Nephron progenitor cell (in vitro differentiated cells): ENCODE data around the gene KRI1.

Experiments
- DNase-seq: peaks from one replicate; pipeline ENCODE4 v3.0.0; 2021
- H3K27ac Mint-ChIP-seq: 2 replicates; pipeline ENCODE4 v1.8.0; 2021; ENCODE audit warnings: mild to moderate bottlenecking, moderate library complexity, mixed read lengths
- H3K27me3 Mint-ChIP-seq: 2 replicates; pipeline ENCODE4 v1.8.0; 2021; ENCODE audit warnings: mild to moderate bottlenecking, low read depth, mixed read lengths; ENCODE audit not compliant: poor library complexity
- H3K36me3 Mint-ChIP-seq: 2 replicates; pipeline ENCODE4 v1.8.0; 2021; ENCODE audit warnings: low read depth, mixed read lengths
- H3K4me1 Mint-ChIP-seq: 2 replicates; pipeline ENCODE4 v1.8.0; 2021; ENCODE audit warnings: mixed read lengths
- H3K4me3 Mint-ChIP-seq: 2 replicates; pipeline ENCODE4 v1.8.0; 2021; ENCODE audit warnings: mild to moderate bottlenecking, moderate library complexity, mixed read lengths
- H3K9me3 Mint-ChIP-seq: 2 replicates; pipeline ENCODE4 v1.8.0; 2021; ENCODE audit warnings: mild to moderate bottlenecking, moderate library complexity, mixed read lengths
- CTCF ChIP-seq: fragments of 200-600 bp; sonication (generic); IDR thresholded peaks from 2 replicates; pipeline ENCODE4 v1.5.0; 2021; ENCODE audit warnings: antibody characterized with exemption

The KRI1 gene

DNA sequence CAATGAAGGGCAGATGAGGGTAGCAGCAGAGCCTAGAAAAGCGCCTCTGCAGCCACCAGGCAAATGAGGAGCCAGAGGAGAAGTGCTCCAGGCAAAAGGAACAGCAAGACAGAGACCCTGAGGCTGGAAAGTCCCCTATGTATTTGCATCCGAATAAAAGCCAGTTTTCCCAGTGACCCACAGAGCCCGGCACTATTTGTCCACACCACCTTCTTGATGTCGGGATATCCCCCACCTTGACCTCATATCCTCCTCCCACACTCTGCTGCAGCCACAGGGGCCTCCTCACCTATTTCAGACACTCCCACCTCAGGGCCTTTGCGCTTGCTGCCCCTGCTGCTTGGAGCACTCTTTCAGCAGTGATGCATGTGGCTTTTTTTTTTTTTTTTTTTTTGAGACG is 15.5 kb downstream of the KRI1 start:
- H3K36me3 Mint-ChIP-seq, result peaks cover 65% of the 10 kb centered on the region
- no peak for TF ChIP-seq CTCF
- no peak for DNase-seq
- H3K27me3 Mint-ChIP-seq, result no peaks in the 10 kb centered on the region
- H3K9me3 Mint-ChIP-seq, result no peaks in the 10 kb centered on the region
- no peak overlapping the region for H3K27ac Mint-ChIP-seq
- H3K4me1 Mint-ChIP-seq, result no peaks in the 10 kb centered on the region
- no peak overlapping the region for H3K4me3 Mint-ChIP-seq

GRCh38 chr19:10549733-10550132 is 16.1 kb downstream of the KRI1 start:
- H3K36me3 Mint-ChIP-seq, result peaks cover 65% of the 10 kb centered on the region
- TF ChIP-seq CTCF, result no peak
- H3K4me1 Mint-ChIP-seq, result peaks cover 5% of the 10 kb centered on the region
- no peak overlapping the region for H3K27ac Mint-ChIP-seq
- no peak for DNase-seq
- H3K27me3 Mint-ChIP-seq, result no peaks in the 10 kb centered on the region
- no peaks in the 10 kb centered on the region for H3K9me3 Mint-ChIP-seq
- no peak overlapping the region for H3K4me3 Mint-ChIP-seq

GRCh38 chr19:10548746-10549276 is 17.0 kb downstream of the KRI1 start:
- Mint-ChIP-seq H3K4me1 (peaks cover 5% of the 10 kb centered on the region), H3K27ac (no peak overlapping the region), H3K27me3 (no peaks in the 10 kb centered on the region), H3K9me3 (no peaks in the 10 kb centered on the region), H3K36me3 (peaks cover 61% of the 10 kb centered on the region), H3K4me3 (no peak overlapping the region)
- DNase-seq, result no peak
- TF ChIP-seq CTCF, result no peak

DNA sequence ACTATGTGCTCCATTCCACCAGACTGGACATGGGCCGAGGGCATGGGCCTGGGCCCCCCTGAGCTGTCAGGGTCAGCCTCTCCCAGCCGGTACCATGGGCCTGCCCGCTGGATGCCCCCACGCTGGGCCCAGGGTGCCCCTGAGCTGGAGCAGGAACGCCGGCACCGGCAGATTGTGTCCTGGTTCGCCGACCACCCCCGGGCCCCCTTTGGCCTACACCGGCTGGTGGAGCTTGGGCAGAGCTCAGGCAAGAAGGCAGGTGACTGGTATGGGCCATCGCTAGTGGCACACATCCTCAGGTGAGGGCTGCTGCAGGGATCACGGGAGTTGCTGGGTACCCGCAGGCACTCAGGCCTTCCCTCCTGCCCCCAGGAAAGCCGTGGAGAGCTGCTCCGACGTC is 19.0 kb downstream of the KRI1 start:
- no peak for DNase-seq
- Mint-ChIP-seq H3K27me3 (peaks cover 3% of the 10 kb centered on the region), H3K27ac (no peak overlapping the region), H3K36me3 (peaks cover 42% of the 10 kb centered on the region), H3K4me3 (no peak overlapping the region), H3K9me3 (no peaks in the 10 kb centered on the region), H3K4me1 (peaks cover 5% of the 10 kb centered on the region)
- TF ChIP-seq CTCF, result no peak

DNA sequence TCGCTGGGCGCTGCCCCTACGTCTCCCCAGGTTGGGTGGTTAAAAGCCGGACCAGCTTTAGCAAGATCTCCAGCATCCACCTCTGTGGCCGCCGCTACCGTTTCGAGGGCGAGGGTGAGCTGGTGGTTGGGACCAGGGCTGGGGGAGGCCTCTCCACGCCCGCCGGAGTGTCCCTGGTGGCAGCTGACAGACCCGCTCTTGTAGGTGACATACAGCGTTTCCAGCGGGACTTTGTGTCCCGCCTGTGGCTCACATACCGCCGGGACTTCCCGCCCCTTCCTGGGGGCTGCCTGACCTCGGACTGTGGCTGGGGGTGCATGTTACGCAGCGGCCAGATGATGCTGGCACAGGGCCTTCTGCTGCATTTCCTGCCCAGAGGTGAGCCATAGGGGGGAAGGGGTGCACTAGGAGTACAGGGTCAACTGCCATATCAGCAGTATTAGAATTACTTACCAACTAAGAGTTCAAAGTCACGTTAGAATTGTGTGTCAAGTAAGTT is 21.0 kb downstream of the KRI1 start:
- Mint-ChIP-seq H3K4me1 (peaks cover 5% of the 10 kb centered on the region), H3K27me3 (peaks cover 9% of the 10 kb centered on the region)

More for the DNA sequence above, 21.0 kb downstream of the KRI1 start:
- Mint-ChIP-seq H3K36me3 (peaks cover 22% of the 10 kb centered on the region), H3K4me3 (peak overlapping the region; percentile 91), H3K9me3 (no peaks in the 10 kb centered on the region), H3K27ac (no peak overlapping the region)
- TF ChIP-seq CTCF, result no peak
- no peak for DNase-seq
